NCI-H2227 treated with DMSO at 0.1 percent for 48 hours (cell line): ENCODE measurements around the gene DHX34.
A peak's percentile ranks its signal among the peaks of the same experiment; 100 is the strongest.
"Not testable (repeated sequence)": the region's sequence is repeated elsewhere in the genome, so short reads cannot be mapped to it uniquely, and the experiment has no call there.

Experiments used
- DNase-seq: peaks from one replicate; lab custom pipeline; 2025; lab: John Stamatoyannopoulos, UW

The DHX34 gene

GRCh38 chr19:47389150-47389556 lies 40.0 kb downstream of the DHX34 start:
- DNase-seq = no peak

DNA sequence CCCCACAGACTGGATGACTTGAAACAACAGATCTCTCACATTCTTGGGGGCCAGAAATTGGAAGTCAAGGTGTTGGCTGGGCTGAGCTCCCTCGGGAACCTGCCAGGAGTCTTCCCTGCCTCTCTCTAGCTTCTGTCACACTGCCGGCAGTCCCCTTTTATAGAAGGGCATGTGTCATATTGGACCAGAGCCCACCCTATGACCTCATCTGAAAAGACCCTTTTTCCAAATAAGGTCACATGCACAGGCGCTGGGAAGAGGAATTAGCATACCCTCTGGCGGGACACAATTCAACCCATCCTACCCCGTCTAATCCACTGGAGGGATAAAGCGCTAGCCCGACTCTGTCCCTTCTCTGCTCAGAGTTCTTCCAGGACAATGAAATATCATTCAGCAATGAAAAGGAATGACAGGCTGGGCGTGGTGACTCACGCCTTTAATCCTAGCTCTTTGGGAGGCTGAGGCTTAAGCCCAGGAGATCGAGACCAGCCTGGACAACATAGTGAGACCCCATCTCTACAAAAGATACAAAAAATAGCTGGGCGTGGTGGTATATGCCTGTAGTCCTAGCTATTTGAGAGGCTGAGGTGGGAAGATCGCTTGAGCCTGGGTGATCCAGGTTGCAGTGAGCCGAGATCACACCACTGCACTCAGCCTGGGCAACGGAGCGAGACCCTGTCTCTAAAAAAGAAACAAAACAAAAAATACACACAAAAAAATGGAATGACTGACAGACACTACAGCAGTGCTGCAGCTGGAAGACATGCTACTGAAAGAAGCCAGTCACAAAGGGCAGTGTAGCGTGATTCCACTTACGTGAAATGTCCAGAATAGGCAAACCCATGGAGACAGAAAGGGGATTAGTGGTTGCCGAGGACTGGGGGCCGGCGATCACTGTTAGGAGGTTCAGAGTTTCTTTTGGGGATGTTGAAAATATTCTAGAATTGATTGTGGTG lies 41.7 kb downstream of the DHX34 start:
- DNase-seq = no peak

GRCh38 chr19:47391510-47392223 lies 42.6 kb downstream of the DHX34 start:
- DNase-seq = peak; percentile 27

DNA sequence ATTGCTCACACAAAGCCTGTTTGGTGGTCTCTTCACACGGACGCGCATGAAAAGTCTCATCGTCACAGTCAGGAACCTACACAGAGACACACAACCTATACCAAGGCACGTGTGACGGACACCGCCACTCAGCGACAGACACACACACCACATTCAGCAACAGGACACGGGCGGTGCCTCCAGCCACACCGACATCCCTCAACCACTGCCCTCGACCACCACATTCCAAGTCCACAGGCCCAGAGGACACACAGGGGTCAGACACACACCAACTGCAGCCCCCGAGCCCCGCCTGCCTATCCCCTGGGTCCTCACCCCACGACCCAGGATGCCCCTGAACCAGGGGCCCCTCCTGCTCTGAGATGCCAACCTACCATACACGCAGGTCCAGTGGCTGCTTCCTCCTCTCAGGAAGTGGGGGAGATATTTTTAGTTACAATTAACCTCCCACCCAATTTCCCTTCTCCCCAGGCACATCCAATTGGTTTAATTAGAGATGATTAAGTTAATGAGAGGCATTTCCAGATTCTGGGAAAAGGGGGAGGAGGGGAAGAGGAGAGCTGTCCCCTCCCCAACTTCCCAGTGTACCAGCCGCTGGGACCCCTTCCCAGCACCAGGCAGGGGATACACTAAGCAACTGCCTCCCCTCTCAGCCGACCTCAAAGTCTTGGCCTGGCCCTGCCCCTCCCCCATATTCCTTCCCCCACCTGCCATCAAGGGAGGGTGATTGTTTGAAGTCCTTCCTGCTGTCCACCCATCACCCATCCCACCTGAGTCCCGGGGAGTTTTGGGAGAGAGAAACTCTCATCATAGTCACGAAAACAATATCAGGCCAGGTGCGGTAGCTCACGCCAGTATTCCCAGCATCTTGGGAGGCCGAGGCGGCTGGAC lies 49.8 kb downstream of the DHX34 start:
- DNase-seq = no peak

DNA sequence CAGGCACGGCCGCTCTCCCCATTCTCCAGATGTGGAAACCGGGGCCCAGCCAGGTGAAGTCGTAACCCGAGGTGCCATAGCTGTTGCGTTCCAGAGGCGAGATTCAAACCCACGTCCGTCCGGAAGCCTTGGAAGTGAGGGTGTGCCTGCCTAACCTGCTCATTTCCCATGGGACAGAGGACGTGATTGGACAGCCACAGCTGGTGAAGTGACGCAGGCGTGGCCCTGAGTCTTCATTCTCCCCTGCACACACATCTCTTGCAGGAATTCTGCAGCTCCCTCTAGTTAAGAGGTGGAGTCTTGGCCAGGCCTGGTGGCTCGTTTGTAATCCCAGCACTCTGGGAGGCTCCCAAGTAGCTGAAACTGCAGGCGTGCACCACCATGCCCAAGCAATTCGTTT lies 53.4 kb downstream of the DHX34 start:
- no peak for DNase-seq

DNA sequence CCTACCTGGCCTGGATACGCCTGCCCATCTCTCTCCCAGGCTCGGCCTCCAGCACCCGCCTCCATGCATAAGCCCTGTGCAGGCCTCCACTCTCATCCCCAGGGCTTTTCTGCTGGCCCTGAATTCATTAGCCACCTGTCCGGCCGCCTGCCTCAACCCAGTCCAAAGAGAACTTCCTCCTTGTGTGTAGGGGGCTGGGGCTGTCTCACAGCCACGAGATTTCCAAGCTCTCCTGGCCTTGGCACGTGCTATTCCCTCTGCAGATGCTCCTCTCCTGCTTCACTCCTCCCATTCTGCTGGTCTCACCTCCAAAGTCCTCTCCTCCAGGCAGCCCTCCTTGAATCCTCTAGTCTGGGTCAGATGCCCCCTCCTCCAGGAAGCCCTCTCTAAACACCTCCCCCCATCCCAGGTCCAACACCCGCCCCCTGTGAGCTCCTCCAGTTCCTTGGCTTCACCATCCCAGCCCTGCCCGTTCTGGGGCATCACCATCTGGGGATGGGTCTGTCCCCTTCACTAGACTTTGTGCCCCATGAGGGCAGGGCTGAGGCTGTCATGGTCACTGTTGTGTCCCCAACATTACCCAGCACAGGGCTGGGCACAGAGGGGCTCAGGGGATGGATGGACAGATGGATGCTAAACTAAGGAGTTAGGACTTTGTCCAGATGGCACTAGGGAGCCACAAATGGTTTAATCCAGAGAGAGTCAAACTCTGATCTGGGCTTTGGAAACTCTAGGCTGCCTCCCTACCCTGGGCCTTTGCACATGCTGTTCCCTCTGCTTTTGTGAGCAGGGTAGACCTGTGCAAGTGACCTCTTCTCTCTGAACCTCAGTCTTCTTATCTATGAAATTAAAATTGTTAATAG lies 55.5 kb downstream of the DHX34 start:
- DNase-seq = no peak

DNA sequence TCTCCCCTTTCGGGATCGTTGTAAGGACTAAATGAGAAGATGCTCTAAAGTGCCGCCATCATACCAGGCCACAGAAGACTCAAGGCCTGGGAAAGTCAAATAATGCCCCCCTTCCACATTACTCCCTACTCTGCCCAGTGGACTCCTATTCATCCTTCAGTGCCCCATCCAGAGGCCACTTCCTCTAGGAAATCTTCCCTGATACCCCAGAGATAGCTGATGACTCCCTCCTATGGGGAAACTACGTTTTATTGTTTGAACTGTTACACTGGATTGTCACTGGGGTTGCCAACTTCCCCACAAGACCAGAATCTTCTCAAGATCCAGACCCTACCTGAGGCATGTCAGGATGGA lies 56.1 kb downstream of the DHX34 start:
- DNase-seq = no peak

DNA sequence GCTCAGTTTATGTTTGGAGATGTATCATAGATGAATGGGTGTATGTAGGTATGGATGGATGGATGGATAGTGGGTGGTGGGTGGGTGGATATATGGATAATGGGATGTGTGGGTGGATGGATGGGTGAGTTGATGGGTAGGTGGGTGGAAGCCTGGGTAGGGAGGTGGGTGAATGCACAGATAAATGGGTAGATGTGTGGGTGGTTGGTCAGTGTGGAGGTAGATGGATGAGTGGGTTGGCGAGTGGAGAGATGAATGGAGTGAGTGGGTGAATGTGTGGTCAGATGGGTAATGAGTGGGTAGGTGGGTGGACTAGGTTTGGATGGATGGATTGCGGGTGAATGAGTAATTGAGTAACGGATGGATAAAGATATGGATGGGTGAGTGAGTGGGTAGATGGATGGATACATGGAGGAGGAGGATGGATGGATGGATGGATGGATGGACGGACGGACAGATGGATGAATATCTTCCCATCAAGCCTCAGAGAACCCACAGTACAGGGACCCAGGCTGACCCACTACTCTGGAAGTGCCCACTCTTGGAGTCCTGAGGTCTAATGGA lies 56.8 kb downstream of the DHX34 start:
- DNase-seq = no peak

- DNase-seq = no peak
Observed at GRCh38 chr19:47406711-47407416, 57.7 kb downstream of the DHX34 start.

- DNase-seq = no peak
Observed at GRCh38 chr19:47407417-47407774, 58.3 kb downstream of the DHX34 start.

DNA sequence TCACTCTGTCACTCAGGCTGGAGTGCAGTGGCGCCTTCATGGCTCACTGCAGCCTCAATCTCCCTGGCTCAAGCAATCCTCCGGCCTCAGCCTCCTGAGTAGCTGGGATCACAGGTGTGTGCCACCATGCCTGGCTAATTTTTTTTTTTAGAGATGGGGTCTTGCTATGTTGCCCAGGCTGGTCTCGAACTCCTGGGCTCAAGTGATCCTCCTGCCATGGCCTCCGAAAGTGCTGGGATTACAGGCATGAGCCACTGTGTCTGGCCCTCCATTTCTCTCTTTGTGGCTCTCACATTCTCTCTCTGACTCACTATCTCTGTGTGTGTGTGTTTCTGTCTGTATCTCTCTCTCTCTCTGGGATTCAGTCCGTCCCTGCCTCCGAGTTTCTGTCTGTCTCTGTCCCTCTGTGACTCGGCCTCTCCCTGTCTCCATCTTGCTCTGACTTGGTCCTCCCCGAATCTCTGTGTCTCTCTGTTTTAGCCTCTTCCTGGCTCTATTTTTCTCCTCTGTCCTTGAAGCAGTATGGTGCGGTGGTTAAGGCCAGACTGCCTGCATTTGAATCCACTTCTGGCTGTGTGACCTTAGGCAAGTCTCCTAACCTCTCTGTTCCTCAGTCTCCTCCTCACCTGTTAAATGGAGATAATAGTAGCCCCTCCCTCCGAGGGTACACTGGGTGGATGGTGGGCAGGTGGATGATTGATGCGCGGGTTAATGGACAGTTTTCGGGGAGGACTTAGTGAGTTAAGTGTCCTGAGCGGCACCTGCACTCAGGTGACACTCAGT lies 59.2 kb downstream of the DHX34 start:
- DNase-seq = no peak

GRCh38 chr19:47411101-47411500 lies 62.0 kb downstream of the DHX34 start:
- DNase-seq = no peak

- DNase-seq = not testable (repeated sequence)
Observed at GRCh38 chr19:47411696-47412095, 62.6 kb downstream of the DHX34 start.

DNA sequence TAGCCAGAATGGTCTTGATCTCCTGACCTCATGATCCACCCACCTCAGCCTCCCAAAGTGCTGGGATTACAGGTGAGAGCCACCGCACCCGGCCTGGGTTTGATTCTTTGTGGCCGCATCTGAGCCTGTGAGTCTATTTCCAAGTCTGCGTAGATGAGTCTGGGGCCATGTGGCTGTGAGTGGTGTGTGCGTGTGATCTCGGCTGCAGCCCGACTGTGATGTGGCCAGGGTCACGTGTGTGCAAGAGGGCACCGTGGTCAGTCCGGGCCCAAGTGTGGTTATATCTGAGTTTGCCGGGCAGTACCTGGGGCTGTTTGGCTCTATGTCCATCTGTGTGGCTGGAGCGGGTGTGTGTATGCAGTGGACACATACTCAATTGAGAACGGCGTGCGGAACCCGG lies 64.8 kb downstream of the DHX34 start:
- DNase-seq = no peak

GRCh38 chr19:47414469-47414868 lies 65.4 kb downstream of the DHX34 start:
- no peak for DNase-seq

GRCh38 chr19:47415953-47416642 lies 67.0 kb downstream of the DHX34 start:
- DNase-seq = no peak

DNA sequence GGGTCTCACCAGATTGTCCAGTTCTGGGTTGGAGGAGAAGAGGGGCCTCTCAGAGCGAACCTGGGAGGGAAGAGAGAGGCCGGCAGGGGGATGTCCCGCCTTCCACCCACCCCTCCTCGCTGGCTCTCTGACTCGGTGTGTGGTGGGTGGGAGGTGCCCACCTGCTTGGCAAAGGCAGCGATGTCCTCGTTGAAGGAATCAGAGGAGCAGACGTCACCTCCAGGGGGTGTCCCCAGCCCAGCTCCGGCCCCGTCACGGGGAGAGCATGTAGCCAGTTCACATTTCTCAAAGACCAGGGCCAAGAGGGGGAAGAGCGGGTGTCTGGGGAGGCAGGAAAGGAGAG lies 67.5 kb downstream of the DHX34 start:
- DNase-seq = no peak

DNA sequence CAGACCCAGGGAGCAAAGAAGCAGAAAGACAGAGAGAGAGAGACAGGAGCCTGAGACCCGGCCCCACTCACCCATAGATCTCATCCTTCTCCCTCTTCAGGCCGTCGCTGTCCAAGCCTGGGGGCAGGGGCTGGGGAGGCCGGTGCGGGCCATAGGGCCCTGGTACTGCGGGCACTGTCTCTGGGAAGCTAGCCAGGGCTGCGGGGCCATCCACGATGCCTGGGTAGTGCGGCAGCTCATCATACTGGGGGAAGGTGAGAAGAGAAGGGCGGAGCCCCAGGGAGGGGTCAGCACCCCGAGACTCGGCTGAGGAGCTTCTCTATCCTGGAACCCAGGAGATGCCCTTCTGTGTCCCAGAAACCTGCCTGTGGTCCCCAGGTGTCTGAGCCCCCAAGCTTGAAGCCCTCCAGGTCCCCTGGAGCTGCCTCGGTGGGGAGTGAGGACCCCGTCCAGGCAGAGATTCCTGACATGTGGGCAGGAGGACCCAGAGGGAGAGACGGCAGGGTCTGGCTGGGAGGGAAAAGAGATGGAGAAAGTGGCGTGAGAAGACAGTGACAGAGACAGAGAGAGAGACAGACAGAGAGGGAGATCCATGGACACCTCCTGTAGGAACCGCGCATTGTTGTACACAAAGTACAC lies 68.1 kb downstream of the DHX34 start:
- DNase-seq = no peak
